ENCODE measurements around the gene NPLOC4.
"Not testable (repeated sequence)": the region's sequence is repeated elsewhere in the genome, so short reads cannot be mapped to it uniquely, and the experiment has no call there.

NPLOC4 gene

DNA sequence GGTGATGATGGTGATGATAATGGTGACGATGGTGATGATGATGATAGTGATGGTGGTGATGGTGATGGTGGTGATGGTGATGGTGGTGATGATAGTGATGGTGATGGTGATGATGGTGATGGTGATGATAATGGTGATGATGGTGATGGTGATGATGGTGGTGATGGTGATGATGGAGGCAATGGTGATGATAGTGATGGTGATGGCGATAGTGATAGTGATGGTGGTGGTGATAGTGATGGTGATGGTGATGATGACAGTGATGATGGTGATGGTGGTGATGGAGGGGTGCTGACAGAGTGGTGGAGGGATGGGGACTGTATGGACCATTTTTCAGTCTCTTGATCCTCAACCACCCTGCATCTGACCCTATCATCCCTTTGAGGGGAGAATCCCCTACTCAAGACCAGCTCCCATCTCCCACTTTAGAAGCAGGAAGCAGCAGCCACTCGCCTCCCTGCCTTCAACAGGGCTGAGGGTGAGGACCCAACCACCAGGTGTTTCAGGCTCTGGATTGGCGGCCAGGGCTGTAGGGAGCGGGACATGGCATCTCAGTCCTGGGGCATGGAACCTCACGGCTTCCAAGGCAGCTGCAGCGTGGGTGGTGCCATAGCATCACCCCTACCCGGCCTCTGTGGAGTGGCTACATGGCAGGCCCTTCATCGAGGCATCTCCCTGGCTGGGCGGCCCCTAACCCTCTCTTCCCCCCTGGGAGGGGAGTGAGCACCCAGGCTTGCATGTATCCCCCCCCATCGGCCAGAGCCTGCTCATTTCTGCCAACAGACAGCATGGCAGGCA, 104.2 kb downstream of the NPLOC4 start:
- no peak for DNase-seq

- not testable (repeated sequence) for DNase-seq
Measured at GRCh38 chr17:81531998-81532404, 104.9 kb downstream of the NPLOC4 start.

GRCh38 chr17:81531013-81531412, 105.9 kb downstream of the NPLOC4 start:
- DNase-seq, result not testable (repeated sequence)

DNA sequence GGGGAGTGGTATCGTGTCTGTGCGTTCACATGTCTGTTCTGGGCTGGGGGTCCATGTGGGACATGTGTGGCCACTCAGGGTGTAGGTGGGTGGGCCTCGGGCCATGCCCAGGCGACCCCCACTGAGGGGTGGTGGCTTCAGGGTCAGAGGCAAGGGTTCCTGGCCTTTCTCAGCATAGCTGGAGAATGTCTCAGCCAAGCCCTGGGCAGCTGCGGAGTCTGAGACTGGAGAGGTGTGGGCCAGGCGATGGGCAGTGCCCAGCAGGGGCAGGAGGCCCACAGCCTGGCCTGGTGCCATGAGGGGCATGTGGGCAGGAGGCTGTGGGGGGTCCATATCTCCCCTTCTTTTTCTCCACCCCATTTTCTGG, 107.5 kb downstream of the NPLOC4 start:
- no peak for DNase-seq

DNA sequence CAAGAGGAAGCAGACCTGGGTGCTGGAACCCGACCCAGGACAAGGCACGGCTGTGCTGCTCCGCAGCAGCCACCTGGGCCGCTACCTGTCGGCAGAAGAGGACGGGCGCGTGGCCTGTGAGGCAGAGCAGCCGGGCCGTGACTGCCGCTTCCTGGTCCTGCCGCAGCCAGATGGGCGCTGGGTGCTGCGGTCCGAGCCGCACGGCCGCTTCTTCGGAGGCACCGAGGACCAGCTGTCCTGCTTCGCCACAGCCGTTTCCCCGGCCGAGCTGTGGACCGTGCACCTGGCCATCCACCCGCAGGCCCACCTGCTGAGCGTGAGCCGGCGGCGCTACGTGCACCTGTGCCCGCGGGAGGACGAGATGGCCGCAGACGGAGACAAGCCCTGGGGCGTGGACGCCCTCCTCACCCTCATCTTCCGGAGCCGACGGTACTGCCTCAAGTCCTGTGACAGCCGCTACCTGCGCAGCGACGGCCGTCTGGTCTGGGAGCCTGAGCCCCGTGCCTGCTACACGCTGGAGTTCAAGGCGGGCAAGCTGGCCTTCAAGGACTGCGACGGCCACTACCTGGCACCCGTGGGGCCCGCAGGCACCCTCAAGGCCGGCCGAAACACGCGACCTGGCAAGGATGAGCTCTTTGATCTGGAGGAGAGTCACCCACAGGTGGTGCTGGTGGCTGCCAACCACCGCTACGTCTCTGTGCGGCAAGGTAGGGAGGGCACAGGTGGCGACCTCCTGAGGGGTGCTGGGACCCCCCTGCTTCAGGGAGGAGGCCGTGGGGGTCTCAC, 108.1 kb downstream of the NPLOC4 start:
- DNase-seq, result no peak

DNA sequence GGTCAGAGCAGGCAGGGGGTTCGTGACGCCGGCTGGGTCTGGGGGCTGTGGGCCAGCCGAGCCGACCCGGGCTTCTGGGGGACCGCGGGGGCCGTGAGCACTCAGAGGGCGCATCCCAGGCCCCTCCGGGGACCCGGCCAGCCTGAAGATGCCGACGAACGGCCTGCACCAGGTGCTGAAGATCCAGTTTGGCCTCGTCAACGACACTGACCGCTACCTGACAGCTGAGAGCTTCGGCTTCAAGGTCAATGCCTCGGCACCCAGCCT, 108.6 kb downstream of the NPLOC4 start:
- DNase-seq, result no peak

- DNase-seq, result no peak
Measured at GRCh38 chr17:81527591-81528383, 109.1 kb downstream of the NPLOC4 start, which contains the start of gene FSCN2. Gene FSCN2, plus strand, starts transcription at chr17:81528377. Its CDS starts 155 bp downstream, at chr17:81528532.

DNA sequence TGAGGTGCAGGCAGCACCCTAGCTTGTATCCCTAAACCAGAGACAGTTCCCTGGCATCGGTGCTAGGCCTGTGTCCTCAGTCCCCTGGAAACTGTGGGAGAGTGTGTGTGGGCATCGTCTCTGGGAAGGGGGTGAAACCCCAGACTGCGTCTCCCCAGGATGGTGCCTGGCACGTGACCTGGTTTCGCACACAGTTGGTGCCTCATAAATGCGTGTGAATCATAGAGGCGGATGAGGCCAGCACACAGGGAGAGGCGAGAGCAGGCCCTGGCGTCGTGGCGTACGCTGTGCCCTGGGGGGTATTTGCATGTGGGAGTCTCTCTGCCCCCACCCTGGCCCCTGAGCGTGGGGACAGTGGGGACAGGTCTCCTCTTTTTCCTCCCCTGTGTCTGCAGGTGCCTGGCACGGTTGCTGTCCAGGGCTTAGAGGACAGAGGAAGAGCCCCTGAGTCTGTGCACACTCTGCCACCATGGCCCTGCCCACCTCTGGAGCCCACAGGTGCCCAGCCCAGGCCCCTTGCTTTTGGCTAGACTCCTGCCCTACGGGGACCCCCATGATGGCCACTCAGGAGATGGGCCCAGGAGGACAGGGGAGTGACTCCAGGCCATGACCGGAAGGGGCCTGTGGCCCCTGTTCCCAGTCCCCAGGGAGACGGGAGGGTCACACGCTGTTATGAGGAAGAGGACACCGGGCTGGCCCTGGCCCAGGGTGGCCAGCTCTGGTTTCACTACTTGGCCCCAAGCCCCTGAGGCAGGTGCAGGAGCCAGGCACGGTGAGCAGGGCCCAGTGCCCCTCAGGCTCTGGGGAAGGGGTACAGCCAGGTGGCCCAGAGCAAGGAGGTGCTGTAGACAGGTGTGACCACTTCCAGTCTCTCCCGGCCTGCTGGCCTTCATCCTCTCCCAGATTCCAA, 110.0 kb downstream of the NPLOC4 start:
- DNase-seq, result no peak

GRCh38 chr17:81524865-81525159, 112.1 kb downstream of the NPLOC4 start:
- DNase-seq, result no peak

DNA sequence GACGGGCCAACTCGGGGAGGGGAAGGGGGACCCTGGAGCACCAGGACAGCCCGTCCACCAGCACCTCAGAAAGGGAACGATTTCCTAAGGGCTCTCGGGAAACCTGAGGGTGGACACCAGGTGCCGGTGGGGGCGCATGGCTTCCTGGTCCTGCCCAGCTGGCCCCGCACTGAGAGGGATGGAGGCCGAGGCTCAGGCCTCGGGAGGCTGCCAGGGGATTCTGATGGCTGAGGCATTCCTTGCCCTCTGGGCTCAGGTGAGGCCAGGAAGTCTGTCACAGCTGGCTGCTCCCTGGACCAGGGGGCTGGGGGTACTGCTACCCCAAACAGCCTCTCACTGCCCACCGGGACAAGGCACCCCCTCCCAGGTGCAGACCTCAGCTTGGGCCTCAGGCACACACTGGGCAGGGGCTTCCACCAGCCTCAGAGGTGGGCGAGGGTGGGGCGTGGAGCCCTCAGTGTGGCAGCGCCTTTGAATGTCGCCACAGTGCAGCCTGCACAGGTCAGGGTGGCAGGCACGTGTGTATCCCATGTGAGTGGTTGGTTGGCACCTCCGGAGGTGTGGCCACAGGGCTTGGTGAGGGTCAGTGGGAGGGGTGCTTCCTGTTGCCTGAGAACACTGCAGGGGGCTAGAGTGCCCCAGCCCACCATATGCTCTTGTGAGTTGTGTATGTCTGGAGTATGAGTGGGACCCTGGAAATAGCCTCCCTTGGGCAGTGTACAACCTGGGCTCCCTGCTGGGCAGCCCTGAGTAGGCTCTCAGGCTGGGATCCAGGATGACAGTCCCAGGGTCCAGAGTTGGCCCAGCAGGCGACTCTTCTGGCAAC, 112.7 kb downstream of the NPLOC4 start:
- DNase-seq, result no peak

- no peak for DNase-seq
Measured at GRCh38 chr17:81523402-81524038, 113.4 kb downstream of the NPLOC4 start.

- no peak for DNase-seq
Measured at GRCh38 chr17:81522491-81523401, 114.2 kb downstream of the NPLOC4 start.

GRCh38 chr17:81520021-81520901, 116.7 kb downstream of the NPLOC4 start:
- DNase-seq, result no peak

DNA sequence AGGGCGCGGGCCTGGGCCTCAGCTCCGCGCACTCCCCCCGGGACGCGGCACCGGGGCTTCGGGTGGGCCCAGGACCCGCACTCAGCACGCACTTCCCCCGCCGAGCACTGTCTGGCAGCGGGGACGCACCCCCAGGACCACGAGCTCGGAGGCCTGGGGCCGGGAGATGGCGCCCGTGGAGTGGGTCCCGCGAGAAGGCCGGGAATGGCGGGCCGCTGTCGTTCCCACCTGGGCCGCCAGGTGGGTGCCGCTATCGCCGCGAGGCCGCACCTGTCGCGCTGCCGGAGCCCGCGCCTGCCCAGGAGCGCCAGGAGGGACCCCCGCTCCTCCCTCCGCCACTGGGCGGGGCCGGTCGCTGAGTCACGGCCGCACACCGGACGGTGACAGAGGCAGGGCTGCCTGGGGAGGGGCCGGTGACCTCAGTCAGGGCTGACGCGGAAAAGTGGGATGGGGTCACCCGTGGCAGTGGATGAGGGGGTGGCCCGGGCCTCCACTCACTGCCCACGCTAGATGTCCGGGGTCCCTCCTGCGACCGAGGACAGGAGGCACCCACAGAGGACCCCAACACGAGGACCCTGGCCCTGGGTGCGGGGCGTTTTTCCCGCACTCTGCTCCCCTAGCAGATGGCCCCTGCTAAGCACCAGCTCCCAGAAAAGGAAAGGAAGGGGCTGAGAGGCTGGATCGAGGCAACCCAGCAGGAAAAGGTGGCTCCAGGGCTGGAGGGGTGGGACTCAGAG, 117.5 kb downstream of the NPLOC4 start:
- DNase-seq, result peak; percentile 67 to 71

GRCh38 chr17:81518785-81519283, 118.1 kb downstream of the NPLOC4 start:
- no peak for DNase-seq

DNA sequence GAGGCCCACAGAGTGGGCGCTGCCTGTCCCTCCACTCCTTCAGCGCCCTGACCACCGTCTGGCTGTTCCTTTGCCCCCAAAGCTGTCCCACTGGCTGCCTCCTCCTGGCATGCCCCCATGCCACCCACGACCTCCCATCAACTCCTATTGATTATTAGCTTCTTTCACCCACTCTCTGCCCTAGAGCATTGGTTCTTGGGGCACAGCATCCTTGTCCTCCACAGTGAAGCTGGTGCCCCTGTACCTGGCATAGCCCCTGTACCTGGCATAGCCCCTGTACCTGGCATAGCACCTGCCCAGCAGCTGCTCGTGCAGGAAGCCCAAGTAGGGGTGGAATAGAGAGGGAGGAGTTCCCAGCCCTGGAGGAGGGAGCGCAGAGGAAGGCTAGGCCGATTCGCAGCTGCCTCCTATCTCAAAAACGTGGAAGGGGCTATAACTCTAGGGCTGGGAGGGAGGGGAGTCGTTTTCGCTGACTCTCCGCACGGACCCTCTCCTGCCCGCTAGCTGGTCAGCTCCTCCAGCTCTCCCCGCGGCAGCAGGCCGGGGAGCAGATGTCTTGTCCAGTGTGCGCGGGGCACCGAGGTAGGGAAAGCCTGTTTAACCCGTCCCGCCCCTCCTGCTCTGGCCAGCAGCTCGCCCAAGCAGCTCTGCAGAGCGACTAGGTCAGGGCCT, 118.7 kb downstream of the NPLOC4 start:
- no peak for DNase-seq

- DNase-seq, result no peak
Measured at GRCh38 chr17:81517339-81518112, 119.4 kb downstream of the NPLOC4 start.

Measured in activated CD4-positive, alpha-beta T cell treated with anti-CD3 and anti-CD28 coated beads for 4 hours (primary cell).